Endodermal cell (in vitro differentiated cells): ENCODE results near the gene LHX3. TPM values are rescaled to one million over a fixed set of nuclear protein-coding genes. Genes with fewer than 3 reads are reported as not detected.

Experiments
- DNase-seq: peaks from one replicate; pipeline ENCODE4 v3.0.0-alpha.2; 2017
- H3K27ac ChIP-seq: 2 replicates; pipeline ENCODE4 v1.5.1; 2013; ENCODE audit warnings: mild to moderate bottlenecking, low read depth, low read length, moderate library complexity
- H3K27me3 ChIP-seq: 2 replicates; pipeline ENCODE4 v1.6.1; 2013; ENCODE audit warnings: mild to moderate bottlenecking, low read length, moderate library complexity; ENCODE audit not compliant: insufficient read depth, control insufficient read depth, poor library complexity, severe bottlenecking
- H3K36me3 ChIP-seq: 2 replicates; pipeline ENCODE4 v1.7.0; 2013; ENCODE audit warnings: mild to moderate bottlenecking, low read length, moderate library complexity; ENCODE audit not compliant: control insufficient read depth, insufficient read depth
- H3K4me1 ChIP-seq: one replicate; pipeline ENCODE4 v1.7.0; 2013; ENCODE audit warnings: low read length; ENCODE audit not compliant: control insufficient read depth, insufficient read depth
- H3K4me3 ChIP-seq: 2 replicates; pipeline ENCODE4 v1.5.1; 2013; ENCODE audit warnings: mild to moderate bottlenecking, low read length, moderate library complexity
- H3K9ac ChIP-seq: 2 replicates; pipeline ENCODE4 v1.6.1; 2013; ENCODE audit warnings: mild to moderate bottlenecking, low read length, moderate library complexity; ENCODE audit not compliant: poor library complexity, severe bottlenecking; ENCODE audit errors: extremely low read depth
- H3K9me3 ChIP-seq: 2 replicates; pipeline ENCODE4 v1.6.1; 2013; ENCODE audit warnings: mild to moderate bottlenecking, low read length, moderate library complexity; ENCODE audit not compliant: control insufficient read depth
- H3K27ac Mint-ChIP-seq: 2 replicates; pipeline ENCODE4 v1.8.0; 2020; ENCODE audit warnings: mixed read lengths
- H3K27me3 Mint-ChIP-seq: 2 replicates; pipeline ENCODE4 v1.8.0; 2021; ENCODE audit warnings: mild to moderate bottlenecking, mixed read lengths; ENCODE audit not compliant: insufficient read depth
- H3K36me3 Mint-ChIP-seq: 2 replicates; pipeline ENCODE4 v1.8.0; 2020; ENCODE audit warnings: low read depth, mixed read lengths
- H3K4me1 Mint-ChIP-seq: 2 replicates; pipeline ENCODE4 v1.8.0; 2020; ENCODE audit warnings: mixed read lengths
- H3K4me3 Mint-ChIP-seq: 2 replicates; pipeline ENCODE4 v1.8.0; 2020; ENCODE audit warnings: mild to moderate bottlenecking, moderate library complexity, mixed read lengths
- H3K9me3 Mint-ChIP-seq: 2 replicates; pipeline ENCODE4 v1.8.0; 2020; ENCODE audit warnings: mild to moderate bottlenecking, mixed read lengths
- WGBS, 2 experiments: methylation state at CpG; one replicate each; pipeline versions ENCODE4 v1.1.5 to v1.1.7; 2013; ENCODE audit warnings: missing lambda C conversion rate in 2 of 2, mixed read lengths in 1 of 2; ENCODE audit not compliant: insufficient coverage in 1 of 2, insufficient read length in 1 of 2; 5-methylcytosine and 5-hydroxymethylcytosine counted together
- total RNA-seq, 2 donors: library from RNA; stranded (reverse); fragmentation: NEBNext Ultra II Directional in 1 of 2; extraction: Animal tissue kit (Norgen Biotek cat#: 25700) in 1 of 2; gene quantifications; 2 replicates in 1 of 2; 3 replicates in 1 of 2; pipeline ENCODE4 v1.2.1, GENCODE V29; 2021
- TF ChIP-seq, protein P1 (sequence below): fragments of 200-600 bp; sonication (generic); conservative IDR thresholded peaks from 2 replicates; pipeline ENCODE4 v1.5.0; 2021; ENCODE audit warnings: antibody characterized with exemption, mild to moderate bottlenecking

The LHX3 gene
- total RNA-seq, 2 donors from 2014 or later: not detected

- Histone ChIP-seq H3K27me3 (no peaks in the 10 kb centered on the region), H3K4me1 (no peaks in the 10 kb centered on the region), H3K4me3 (no peak overlapping the region), H3K9ac (no peak overlapping the region), H3K9me3 (no peaks in the 10 kb centered on the region), H3K27ac (no peak overlapping the region), H3K36me3 (no peaks in the 10 kb centered on the region)
- no peak for DNase-seq
- H3K9me3 Mint-ChIP-seq: no peaks in the 10 kb centered on the region
- no peaks in the 10 kb centered on the region for H3K36me3 Mint-ChIP-seq
- H3K4me1 Mint-ChIP-seq: peaks cover 6% of the 10 kb centered on the region
- TF ChIP-seq, protein P1, sequence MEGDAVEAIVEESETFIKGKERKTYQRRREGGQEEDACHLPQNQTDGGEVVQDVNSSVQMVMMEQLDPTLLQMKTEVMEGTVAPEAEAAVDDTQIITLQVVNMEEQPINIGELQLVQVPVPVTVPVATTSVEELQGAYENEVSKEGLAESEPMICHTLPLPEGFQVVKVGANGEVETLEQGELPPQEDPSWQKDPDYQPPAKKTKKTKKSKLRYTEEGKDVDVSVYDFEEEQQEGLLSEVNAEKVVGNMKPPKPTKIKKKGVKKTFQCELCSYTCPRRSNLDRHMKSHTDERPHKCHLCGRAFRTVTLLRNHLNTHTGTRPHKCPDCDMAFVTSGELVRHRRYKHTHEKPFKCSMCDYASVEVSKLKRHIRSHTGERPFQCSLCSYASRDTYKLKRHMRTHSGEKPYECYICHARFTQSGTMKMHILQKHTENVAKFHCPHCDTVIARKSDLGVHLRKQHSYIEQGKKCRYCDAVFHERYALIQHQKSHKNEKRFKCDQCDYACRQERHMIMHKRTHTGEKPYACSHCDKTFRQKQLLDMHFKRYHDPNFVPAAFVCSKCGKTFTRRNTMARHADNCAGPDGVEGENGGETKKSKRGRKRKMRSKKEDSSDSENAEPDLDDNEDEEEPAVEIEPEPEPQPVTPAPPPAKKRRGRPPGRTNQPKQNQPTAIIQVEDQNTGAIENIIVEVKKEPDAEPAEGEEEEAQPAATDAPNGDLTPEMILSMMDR: no peak
- no peaks in the 10 kb centered on the region for H3K27me3 Mint-ChIP-seq
- 93 to 99% methylated on average over 15 to 17 of the region's 17 CpGs for WGBS, 2 experiments
- H3K27ac Mint-ChIP-seq: no peak overlapping the region
- H3K4me3 Mint-ChIP-seq: no peak overlapping the region
These were observed 49.4 kb downstream of the LHX3 start for GRCh38 chr9:136155576-136155975.

DNA sequence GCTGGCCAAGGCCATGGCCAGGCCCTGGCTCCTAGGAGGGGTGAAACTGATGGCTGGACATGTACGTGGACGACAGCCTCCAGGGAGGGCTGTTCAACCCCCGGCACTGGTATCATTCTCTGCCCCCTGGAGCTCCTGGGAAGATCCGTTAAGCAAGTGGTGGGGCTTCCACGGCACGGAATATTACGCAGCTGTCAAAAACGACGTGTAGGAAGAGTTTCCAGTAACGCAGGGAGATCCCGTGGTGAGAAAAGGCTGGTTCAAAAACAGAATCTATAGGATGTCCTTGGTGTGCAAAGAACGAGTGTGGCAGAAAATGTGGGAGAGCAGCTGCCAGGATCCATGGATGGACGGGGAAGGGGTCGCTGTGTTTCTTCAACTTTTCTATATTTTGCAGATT, 50.0 kb downstream of the LHX3 start:
- no peak overlapping the region for H3K9ac ChIP-seq
- H3K27ac ChIP-seq: no peak overlapping the region
- peaks cover 6% of the 10 kb centered on the region for H3K4me1 Mint-ChIP-seq
- no peak overlapping the region for H3K27ac Mint-ChIP-seq
- no peak overlapping the region for H3K4me3 ChIP-seq
- no peak for DNase-seq
- no peaks in the 10 kb centered on the region for H3K27me3 ChIP-seq
- H3K9me3 ChIP-seq: no peaks in the 10 kb centered on the region
- no peaks in the 10 kb centered on the region for H3K36me3 Mint-ChIP-seq
- TF ChIP-seq, protein P1: no peak
- H3K9me3 Mint-ChIP-seq: no peaks in the 10 kb centered on the region
- WGBS, 2 experiments: 96 to 98% methylated on average over 13 to 14 of the region's 14 CpGs
- no peaks in the 10 kb centered on the region for H3K27me3 Mint-ChIP-seq
- H3K4me3 Mint-ChIP-seq: no peak overlapping the region
- H3K4me1 ChIP-seq: no peaks in the 10 kb centered on the region
- no peaks in the 10 kb centered on the region for H3K36me3 ChIP-seq

- no peaks in the 10 kb centered on the region for H3K9me3 ChIP-seq
- TF ChIP-seq, protein P1: no peak
- Mint-ChIP-seq H3K4me3 (no peak overlapping the region), H3K36me3 (no peaks in the 10 kb centered on the region), H3K27me3 (no peaks in the 10 kb centered on the region), H3K27ac (no peak overlapping the region), H3K9me3 (no peaks in the 10 kb centered on the region), H3K4me1 (peaks cover 6% of the 10 kb centered on the region)
- no peaks in the 10 kb centered on the region for H3K4me1 ChIP-seq
- H3K9ac ChIP-seq: no peak overlapping the region
- no peaks in the 10 kb centered on the region for H3K27me3 ChIP-seq
- DNase-seq: no peak
- WGBS, 2 experiments: 89 to 91% methylated on average over 18 to 24 of the region's 24 CpGs
- no peaks in the 10 kb centered on the region for H3K36me3 ChIP-seq
- no peak overlapping the region for H3K4me3 ChIP-seq
- no peak overlapping the region for H3K27ac ChIP-seq
These were observed 51.4 kb downstream of the LHX3 start for GRCh38 chr9:136153381-136154065.
